Neural progenitor cell (in vitro differentiated cells): ENCODE data around the gene DIS3L2. TPM values are rescaled to one million over a fixed set of nuclear protein-coding genes. Genes with fewer than 3 reads are reported as not detected.

Experiments used
- DNase-seq: peaks from one replicate; pipeline ENCODE4 v3.0.0-alpha.2; 2016; ENCODE audit warnings: low spot score
- H2AFZ ChIP-seq: fragments of 200-600 bp; sonication (generic); replicated peaks from 2 replicates; pipeline ENCODE4 v1.6.1; 2016; ENCODE audit warnings: antibody characterized with exemption
- H3F3A ChIP-seq: fragments of 200-600 bp; sonication (generic); 2 replicates; pipeline ENCODE4 v1.6.1; 2016; ENCODE audit warnings: antibody characterized with exemption, low read depth
- H3K27ac ChIP-seq: fragments of 200-600 bp; sonication (generic); 2 replicates; pipeline ENCODE4 v1.5.1; 2016; ENCODE audit warnings: mild to moderate bottlenecking
- H3K27me3 ChIP-seq: fragments of 200-600 bp; sonication (generic); 2 replicates; pipeline ENCODE4 v1.6.1; 2016; ENCODE audit warnings: mild to moderate bottlenecking, moderate library complexity
- H3K36me3 ChIP-seq: fragments of 200-600 bp; sonication (generic); 2 replicates; pipeline ENCODE4 v1.5.1; 2016
- H3K4me1 ChIP-seq: fragments of 200-600 bp; sonication (generic); 2 replicates; pipeline ENCODE4 v1.6.1; 2016; ENCODE audit warnings: mixed run types
- H3K4me2 ChIP-seq: fragments of 200-600 bp; sonication (generic); 2 replicates; pipeline ENCODE4 v1.6.1; 2016
- H3K4me3 ChIP-seq: fragments of 200-600 bp; sonication (generic); 2 replicates; pipeline ENCODE4 v1.5.1; 2016
- H3K79me2 ChIP-seq: fragments of 200-600 bp; sonication (generic); 2 replicates; pipeline ENCODE4 v1.6.1; 2016; ENCODE audit warnings: low read depth
- H3K9ac ChIP-seq: fragments of 200-600 bp; sonication (generic); 2 replicates; pipeline ENCODE4 v1.6.1; 2016
- H3K9me3 ChIP-seq: fragments of 200-600 bp; sonication (generic); 2 replicates; pipeline ENCODE4 v1.5.1; 2016; ENCODE audit warnings: low read depth
- H4K20me1 ChIP-seq: fragments of 200-600 bp; sonication (generic); 2 replicates; pipeline ENCODE4 v1.6.1; 2016; ENCODE audit warnings: low read depth
- H3K27ac Mint-ChIP-seq: 3 replicates; pipeline ENCODE4 v1.8.0; 2021; ENCODE audit warnings: mixed read lengths
- H3K27me3 Mint-ChIP-seq: 2 replicates; pipeline ENCODE4 v1.8.0; 2022; ENCODE audit warnings: low read depth, mild to moderate bottlenecking, inconsistent platforms, moderate library complexity, mixed read lengths; ENCODE audit not compliant: insufficient read depth
- H3K36me3 Mint-ChIP-seq: 3 replicates; pipeline ENCODE4 v1.8.0; 2021; ENCODE audit warnings: mixed read lengths
- H3K4me1 Mint-ChIP-seq: 3 replicates; pipeline ENCODE4 v1.8.0; 2021; ENCODE audit warnings: mixed read lengths
- H3K4me3 Mint-ChIP-seq: 3 replicates; pipeline ENCODE4 v1.8.0; 2021; ENCODE audit warnings: mild to moderate bottlenecking, moderate library complexity, mixed read lengths
- H3K9me3 Mint-ChIP-seq: 3 replicates; pipeline ENCODE4 v1.8.0; 2020; ENCODE audit warnings: mixed read lengths
- CTCF ChIP-seq: fragments of 200-600 bp; sonication (generic); IDR thresholded peaks from 2 replicates; pipeline ENCODE4 v1.5.1; 2017; ENCODE audit warnings: antibody characterized with exemption, mild to moderate bottlenecking
- EZH2 ChIP-seq: fragments of 200-600 bp; sonication (generic); IDR thresholded peaks from 2 replicates; pipeline ENCODE4 v1.6.1; 2017; ENCODE audit warnings: antibody characterized with exemption, mild to moderate bottlenecking, moderate library complexity
- EZH2phosphoT487 ChIP-seq: fragments of 200-600 bp; sonication (generic); IDR thresholded peaks from 2 replicates; pipeline ENCODE4 v1.6.1; 2017; ENCODE audit warnings: antibody characterized with exemption
- total RNA-seq: library from RNA; depleted of rRNA; stranded (reverse); fragments of >200 nt; gene quantifications from 2 replicates; pipeline ENCODE4 v1.2.3, GENCODE V29; 2015; ENCODE audit warnings: low replicate concordance

Gene DIS3L2
- total RNA-seq, 1 donor from 2014 or later = 23.2 TPM

GRCh38 chr2:232376260-232376659, 414.7 kb downstream of the DIS3L2 start:
- Histone ChIP-seq H4K20me1 (no peaks in the 10 kb centered on the region), H3K36me3 (no peaks in the 10 kb centered on the region), H3K4me2 (no peak overlapping the region), H3K79me2 (no peaks in the 10 kb centered on the region), H3K9me3 (no peaks in the 10 kb centered on the region), H3K9ac (no peak overlapping the region), H3K27ac (no peak overlapping the region), H2AFZ (no peak overlapping the region), H3F3A (peaks cover 11% of the 10 kb centered on the region), H3K4me1 (no peaks in the 10 kb centered on the region), H3K27me3 (no peaks in the 10 kb centered on the region), H3K4me3 (no peak overlapping the region)
- DNase-seq = no peak
- Mint-ChIP-seq H3K4me1 (peaks cover 6% of the 10 kb centered on the region), H3K4me3 (no peak overlapping the region), H3K9me3 (no peaks in the 10 kb centered on the region), H3K36me3 (no peaks in the 10 kb centered on the region), H3K27me3 (peaks cover 15% of the 10 kb centered on the region), H3K27ac (no peak overlapping the region)
- no peak for TF ChIP-seq EZH2phosphoT487
- TF ChIP-seq EZH2 = no peak
- no peak for TF ChIP-seq CTCF

GRCh38 chr2:232376713-232377112, 415.2 kb downstream of the DIS3L2 start:
- no peaks in the 10 kb centered on the region for H3K9me3 Mint-ChIP-seq
- no peaks in the 10 kb centered on the region for H3K4me1 ChIP-seq
- H3K4me3 Mint-ChIP-seq = no peak overlapping the region
- H3K4me1 Mint-ChIP-seq = peaks cover 6% of the 10 kb centered on the region
- H3K4me2 ChIP-seq = no peak overlapping the region
- peaks cover 2% of the 10 kb centered on the region for H3K27me3 ChIP-seq
- H3F3A ChIP-seq = peaks cover 11% of the 10 kb centered on the region
- no peaks in the 10 kb centered on the region for H3K36me3 ChIP-seq
- no peak overlapping the region for H3K4me3 ChIP-seq
- no peaks in the 10 kb centered on the region for H4K20me1 ChIP-seq
- DNase-seq = no peak
- H3K79me2 ChIP-seq = no peaks in the 10 kb centered on the region
- H3K27me3 Mint-ChIP-seq = peaks cover 14% of the 10 kb centered on the region
- H3K36me3 Mint-ChIP-seq = no peaks in the 10 kb centered on the region
- no peak overlapping the region for H3K27ac ChIP-seq
- no peak for TF ChIP-seq EZH2
- TF ChIP-seq EZH2phosphoT487 = no peak
- TF ChIP-seq CTCF = no peak
- no peak overlapping the region for H3K27ac Mint-ChIP-seq
- no peak overlapping the region for H3K9ac ChIP-seq
- no peaks in the 10 kb centered on the region for H3K9me3 ChIP-seq
- no peak overlapping the region for H2AFZ ChIP-seq

GRCh38 chr2:232377319-232377718, 415.8 kb downstream of the DIS3L2 start:
- Histone ChIP-seq H3K4me3 (no peak overlapping the region), H3K4me2 (no peak overlapping the region), H3K27me3 (peaks cover 8% of the 10 kb centered on the region), H3K27ac (no peak overlapping the region), H3K9ac (no peak overlapping the region), H3K36me3 (no peaks in the 10 kb centered on the region), H3K79me2 (no peaks in the 10 kb centered on the region), H2AFZ (no peak overlapping the region), H4K20me1 (no peaks in the 10 kb centered on the region), H3F3A (peaks cover 11% of the 10 kb centered on the region), H3K4me1 (no peaks in the 10 kb centered on the region), H3K9me3 (no peaks in the 10 kb centered on the region)
- DNase-seq = no peak
- H3K36me3 Mint-ChIP-seq = no peaks in the 10 kb centered on the region
- peaks cover 6% of the 10 kb centered on the region for H3K4me1 Mint-ChIP-seq
- no peak overlapping the region for H3K27ac Mint-ChIP-seq
- H3K27me3 Mint-ChIP-seq = peaks cover 14% of the 10 kb centered on the region
- H3K4me3 Mint-ChIP-seq = no peak overlapping the region
- TF ChIP-seq EZH2phosphoT487 (no peak), CTCF (no peak), EZH2 (no peak)
- no peaks in the 10 kb centered on the region for H3K9me3 Mint-ChIP-seq
